ENCODE results near the gene HMGXB4. TPM values are rescaled to one million over a fixed set of nuclear protein-coding genes. Genes with fewer than 3 reads are reported as not detected.

The HMGXB4 gene
- total and polyA plus RNA-seq, 2 donors from 2014 or later = 3.7 to 17.3 TPM

GRCh38 chr22:35310556-35311550 lies 53.6 kb downstream of the HMGXB4 start:
- TF ChIP-seq, protein P1, sequence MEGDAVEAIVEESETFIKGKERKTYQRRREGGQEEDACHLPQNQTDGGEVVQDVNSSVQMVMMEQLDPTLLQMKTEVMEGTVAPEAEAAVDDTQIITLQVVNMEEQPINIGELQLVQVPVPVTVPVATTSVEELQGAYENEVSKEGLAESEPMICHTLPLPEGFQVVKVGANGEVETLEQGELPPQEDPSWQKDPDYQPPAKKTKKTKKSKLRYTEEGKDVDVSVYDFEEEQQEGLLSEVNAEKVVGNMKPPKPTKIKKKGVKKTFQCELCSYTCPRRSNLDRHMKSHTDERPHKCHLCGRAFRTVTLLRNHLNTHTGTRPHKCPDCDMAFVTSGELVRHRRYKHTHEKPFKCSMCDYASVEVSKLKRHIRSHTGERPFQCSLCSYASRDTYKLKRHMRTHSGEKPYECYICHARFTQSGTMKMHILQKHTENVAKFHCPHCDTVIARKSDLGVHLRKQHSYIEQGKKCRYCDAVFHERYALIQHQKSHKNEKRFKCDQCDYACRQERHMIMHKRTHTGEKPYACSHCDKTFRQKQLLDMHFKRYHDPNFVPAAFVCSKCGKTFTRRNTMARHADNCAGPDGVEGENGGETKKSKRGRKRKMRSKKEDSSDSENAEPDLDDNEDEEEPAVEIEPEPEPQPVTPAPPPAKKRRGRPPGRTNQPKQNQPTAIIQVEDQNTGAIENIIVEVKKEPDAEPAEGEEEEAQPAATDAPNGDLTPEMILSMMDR (IDR thresholded peaks at IDR 0.05; ENCODE audit: borderline replicate concordance, extremely low read depth, insufficient read depth) = no peak
- Histone ChIP-seq H3K4me3 (ENCODE audit: low read length in 3 of 3) (peak overlapping the region in 2 of 3 donors; percentile 1 to 33), H3K4me1 (ENCODE audit: control insufficient read depth in 2 of 3, insufficient read depth in 2 of 3, low read depth in 1 of 3, low read length in 3 of 3) (peaks cover 0 to 66% (median 47%) of the 10 kb centered on the region in 3 donors), H3K27ac (ENCODE audit: low read depth in 2 of 2, low read length in 2 of 2) (peak overlapping the region; percentile 63 to 81), H3K9me3 (ENCODE audit: control insufficient read depth in 2 of 3, insufficient read depth in 1 of 3, low read length in 3 of 3) (no peaks in the 10 kb centered on the region), H3K36me3 (ENCODE audit: control insufficient read depth in 2 of 3, insufficient read depth in 3 of 3, low read length in 3 of 3) (no peaks in the 10 kb centered on the region), H3K27me3 (ENCODE audit: control insufficient read depth, insufficient read depth, low read length) (no peaks in the 10 kb centered on the region), H3K9ac (ENCODE audit: low read length in 3 of 3) (peak overlapping the region in 1 of 3 donors; percentile 27)
- intact Hi-C loops (cut with DNase I) = no loop called here
- FAIRE-seq = no peak
- peak in 3 of 5 donors; percentile 38 to 55 (median 38) for DNase-seq

DNA sequence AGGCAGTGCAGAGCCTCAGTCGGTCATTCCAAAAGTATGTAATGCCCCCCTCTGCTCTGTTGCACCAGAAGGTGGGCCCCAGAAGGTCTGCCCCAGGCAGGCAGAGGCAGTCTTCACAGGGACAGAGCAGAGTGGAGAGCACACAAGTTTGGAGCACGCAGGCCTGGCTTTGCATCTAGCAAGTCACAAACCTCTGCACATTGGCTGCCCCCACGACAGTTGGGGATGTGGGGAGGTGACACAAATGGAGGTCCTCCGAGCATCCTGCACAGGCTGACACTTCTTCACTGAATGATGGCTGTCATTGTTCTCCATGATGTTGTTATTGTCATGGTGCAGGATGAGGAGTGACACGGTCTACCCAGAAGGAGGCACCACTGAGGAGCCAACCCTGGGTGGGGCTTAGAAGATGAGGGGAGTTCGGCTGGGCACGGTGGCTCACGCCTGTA lies 54.3 kb downstream of the HMGXB4 start:
- Histone ChIP-seq H3K9ac (ENCODE audit: low read length in 3 of 3) (peak overlapping the region in 1 of 3 donors; percentile 27), H3K4me1 (ENCODE audit: control insufficient read depth in 2 of 3, insufficient read depth in 2 of 3, low read depth in 1 of 3, low read length in 3 of 3) (peaks cover 0 to 63% (median 49%) of the 10 kb centered on the region in 3 donors), H3K36me3 (ENCODE audit: control insufficient read depth in 2 of 3, insufficient read depth in 3 of 3, low read length in 3 of 3) (no peaks in the 10 kb centered on the region), H3K27ac (ENCODE audit: low read depth in 2 of 2, low read length in 2 of 2) (peak overlapping the region; percentile 63 to 81), H3K27me3 (ENCODE audit: control insufficient read depth, insufficient read depth, low read length) (no peaks in the 10 kb centered on the region), H3K9me3 (ENCODE audit: control insufficient read depth in 2 of 3, insufficient read depth in 1 of 3, low read length in 3 of 3) (no peaks in the 10 kb centered on the region), H3K4me3 (ENCODE audit: low read length in 3 of 3) (peak overlapping the region in 2 of 3 donors; percentile 1 to 16)
- no peak for FAIRE-seq
- intact Hi-C loops (cut with DNase I) = no loop called here
- peak in 1 of 5 donors; percentile 41 for DNase-seq
- TF ChIP-seq, protein P1 (IDR thresholded peaks at IDR 0.05; ENCODE audit: borderline replicate concordance, extremely low read depth, insufficient read depth) = no peak

DNA sequence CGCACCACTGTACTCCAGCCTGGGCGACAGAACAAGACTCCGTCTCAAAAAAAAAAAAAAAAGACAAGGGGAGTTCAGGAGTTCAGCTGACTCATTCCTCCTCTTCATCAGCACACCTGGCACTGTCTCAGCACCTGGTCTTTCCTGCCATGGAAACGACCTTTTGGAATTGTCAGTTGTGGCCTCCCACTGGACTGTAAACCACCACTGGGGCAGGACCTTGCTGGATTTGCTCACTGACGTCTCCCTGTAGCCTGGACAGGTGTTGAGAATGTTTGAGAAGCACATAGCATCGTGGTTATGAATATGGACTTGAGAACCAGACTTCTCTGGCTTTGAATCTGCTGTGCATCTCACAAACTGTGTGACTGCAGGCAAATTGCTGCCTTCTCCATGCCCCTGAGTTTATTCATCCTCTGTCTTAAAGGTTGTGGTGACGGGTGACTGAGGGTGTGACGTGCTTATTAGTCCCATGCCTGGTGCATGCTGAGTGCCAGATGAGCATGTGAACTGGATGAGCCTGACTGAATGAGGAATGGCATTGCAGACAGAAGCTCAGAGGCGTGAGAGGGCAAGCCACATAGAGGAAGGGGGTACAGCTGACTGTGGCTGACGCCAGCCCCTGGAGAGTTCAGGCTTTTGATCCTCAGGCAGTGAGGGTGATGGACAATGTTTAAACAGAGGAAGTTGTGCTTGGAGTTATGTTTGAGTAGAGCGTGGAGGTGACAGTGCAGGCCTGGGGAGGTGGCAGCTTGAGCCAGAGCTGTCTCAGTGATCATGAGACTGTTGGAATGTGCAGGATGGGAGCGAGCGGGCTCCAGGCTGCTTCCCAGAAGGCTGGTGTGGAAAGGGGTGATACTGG lies 55.1 kb downstream of the HMGXB4 start:
- TF ChIP-seq, protein P1 (IDR thresholded peaks at IDR 0.05; ENCODE audit: borderline replicate concordance, extremely low read depth, insufficient read depth) = no peak
- DNase-seq (peak in 3 of 5 donors; percentile 26 to 39 (median 31)), FAIRE-seq (no peak)
- H3K27me3 ChIP-seq (ENCODE audit: control insufficient read depth, insufficient read depth, low read length) = no peaks in the 10 kb centered on the region
- no peaks in the 10 kb centered on the region for H3K9me3 ChIP-seq (ENCODE audit: control insufficient read depth in 2 of 3, insufficient read depth in 1 of 3, low read length in 3 of 3)
- intact Hi-C loops (cut with DNase I) = no loop called here
- no peak overlapping the region for H3K4me3 ChIP-seq (ENCODE audit: low read length in 3 of 3)
- peaks cover 0 to 57% (median 49%) of the 10 kb centered on the region in 3 donors for H3K4me1 ChIP-seq (ENCODE audit: control insufficient read depth in 2 of 3, insufficient read depth in 2 of 3, low read depth in 1 of 3, low read length in 3 of 3)
- peak overlapping the region in 1 of 3 donors; percentile 74 for H3K9ac ChIP-seq (ENCODE audit: low read length in 3 of 3)
- H3K36me3 ChIP-seq (ENCODE audit: control insufficient read depth in 2 of 3, insufficient read depth in 3 of 3, low read length in 3 of 3) = peaks cover 0 to 3% (median 0%) of the 10 kb centered on the region in 3 donors
- peak overlapping the region; percentile 86 to 92 for H3K27ac ChIP-seq (ENCODE audit: low read depth in 2 of 2, low read length in 2 of 2)

All from kidney (tissue), 14 donors.